ENCODE results near the gene USP3.

USP3 gene

GRCh38 chr15:63638839-63639238, 134.4 kb downstream of the USP3 start:
- Histone ChIP-seq H3K27ac (ENCODE audit: low read depth, low read length, severe bottlenecking) (no peak overlapping the region), H3K36me3 (ENCODE audit: control insufficient read depth, insufficient read depth, low read length) (peaks cover 63% of the 10 kb centered on the region), H3K4me3 (ENCODE audit: extremely low read depth, insufficient read depth, low read length, poor library complexity, severe bottlenecking) (no peak overlapping the region), H3K9me3 (ENCODE audit: control insufficient read depth, low read length) (no peaks in the 10 kb centered on the region), H3K4me1 (ENCODE audit: control insufficient read depth, insufficient read depth, low read length, poor library complexity, severe bottlenecking) (no peaks in the 10 kb centered on the region)
- WGBS, 2 experiments (ENCODE audit: insufficient coverage in 2 of 2), result no CpG with 5 or more reads among the region's 1 CpG

- H3K4me1 ChIP-seq (ENCODE audit: control insufficient read depth, insufficient read depth, low read length, poor library complexity, severe bottlenecking), result no peaks in the 10 kb centered on the region
- 92 to 100% methylated on average over 2 of the region's 3 CpGs for WGBS, 2 experiments (ENCODE audit: insufficient coverage in 2 of 2)
- H3K36me3 ChIP-seq (ENCODE audit: control insufficient read depth, insufficient read depth, low read length), result peaks cover 69% of the 10 kb centered on the region
- no peak overlapping the region for H3K27ac ChIP-seq (ENCODE audit: low read depth, low read length, severe bottlenecking)
- H3K9me3 ChIP-seq (ENCODE audit: control insufficient read depth, low read length), result no peaks in the 10 kb centered on the region
- no peak overlapping the region for H3K4me3 ChIP-seq (ENCODE audit: extremely low read depth, insufficient read depth, low read length, poor library complexity, severe bottlenecking)
Measured at GRCh38 chr15:63640146-63640545, 135.8 kb downstream of the USP3 start.
